ENCODE results near the gene CASQ1. TPM values are rescaled to one million over a fixed set of nuclear protein-coding genes. Genes with fewer than 3 reads are reported as not detected.

Gene CASQ1
- total RNA-seq, 1 donor, result not detected

GRCh38 chr1:160171980-160172379, 18.4 kb upstream of the CASQ1 start:
- no peak overlapping the region for H3K4me3 ChIP-seq (ENCODE audit: low read depth, low read length)
- no peak for DNase-seq (ENCODE audit: low read depth)
- no peak for TF ChIP-seq CTCF (IDR thresholded peaks at IDR 0.05; ENCODE audit: insufficient read depth, low read depth, low read length)

- TF ChIP-seq CTCF (IDR thresholded peaks at IDR 0.05; ENCODE audit: insufficient read depth, low read depth, low read length), result no peak
- no peak for DNase-seq (ENCODE audit: low read depth)
- no peak overlapping the region for H3K4me3 ChIP-seq (ENCODE audit: low read depth, low read length)
Measured at GRCh38 chr1:160177231-160177630, 13.1 kb upstream of the CASQ1 start.

GRCh38 chr1:160177667-160178066, 12.7 kb upstream of the CASQ1 start:
- DNase-seq (ENCODE audit: low read depth), result no peak
- no peak for TF ChIP-seq CTCF (IDR thresholded peaks at IDR 0.05; ENCODE audit: insufficient read depth, low read depth, low read length)
- H3K4me3 ChIP-seq (ENCODE audit: low read depth, low read length), result no peak overlapping the region

- DNase-seq (ENCODE audit: low read depth), result no peak
- no peak overlapping the region for H3K4me3 ChIP-seq (ENCODE audit: low read depth, low read length)
- no peak for TF ChIP-seq CTCF (IDR thresholded peaks at IDR 0.05; ENCODE audit: insufficient read depth, low read depth, low read length)
Measured at GRCh38 chr1:160178731-160179130, 11.6 kb upstream of the CASQ1 start.

- no peak overlapping the region for H3K4me3 ChIP-seq (ENCODE audit: low read depth, low read length)
- no peak for DNase-seq (ENCODE audit: low read depth)
- no peak for TF ChIP-seq CTCF (IDR thresholded peaks at IDR 0.05; ENCODE audit: insufficient read depth, low read depth, low read length)
Measured at GRCh38 chr1:160179336-160179735, 11.0 kb upstream of the CASQ1 start.

GRCh38 chr1:160186246-160186645, 4.1 kb upstream of the CASQ1 start:
- no peak for TF ChIP-seq CTCF (IDR thresholded peaks at IDR 0.05; ENCODE audit: insufficient read depth, low read depth, low read length)

GRCh38 chr1:160186729-160187128, 3.6 kb upstream of the CASQ1 start:
- H3K4me3 ChIP-seq (ENCODE audit: low read depth, low read length), result no peak overlapping the region
- DNase-seq (ENCODE audit: low read depth), result no peak
- TF ChIP-seq CTCF (IDR thresholded peaks at IDR 0.05; ENCODE audit: insufficient read depth, low read depth, low read length), result no peak

More at GRCh38 chr1:160186246-160186645, 4.1 kb upstream of the CASQ1 start:
- no peak overlapping the region for H3K4me3 ChIP-seq (ENCODE audit: low read depth, low read length)
- no peak for DNase-seq (ENCODE audit: low read depth)
